ENCODE data around the gene OTUD4.

DNA sequence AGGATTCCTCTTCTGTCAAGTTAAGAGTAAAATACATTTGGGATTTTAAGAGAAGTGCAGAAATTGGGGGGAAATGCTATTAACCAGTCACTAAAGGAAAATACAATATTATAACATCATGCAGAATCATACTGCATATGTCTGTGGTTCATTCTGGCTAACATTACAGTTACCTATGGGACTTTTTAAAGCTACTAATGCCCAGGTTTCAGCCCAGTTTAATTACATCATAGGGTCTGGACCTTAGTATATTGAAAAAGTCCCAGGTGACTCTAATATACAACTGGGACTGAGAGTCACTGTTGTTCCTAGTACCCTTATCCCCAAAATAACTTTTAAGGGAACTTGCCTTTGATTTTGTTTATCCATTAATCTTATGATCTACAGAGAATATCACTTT, 72.3 kb downstream of the OTUD4 start:
- TF ChIP-seq CTCF (IDR thresholded peaks at IDR 0.05) (no peak), POLR2A (IDR thresholded peaks at IDR 0.05) (no peak)

All from Peyer's patch (tissue), 4 donors.